GM13977 (cell line): ENCODE results near the gene TMC1.

Experiments
- DNase-seq: peaks from one replicate; pipeline ENCODE4 v3.0.0; 2012; ENCODE audit warnings: low spot score
- CTCF ChIP-seq: IDR thresholded peaks from 2 replicates; pipeline ENCODE4 v1.5.1; 2012; ENCODE audit warnings: mild to moderate bottlenecking, control low read depth; ENCODE audit not compliant: insufficient read depth; ENCODE audit errors: extremely low read depth, missing control alignments
- in situ Hi-C: fragments of 300-500 bp; cut with MboI; formaldehyde crosslinking; loops from one replicate; pipeline ENCODE4 v1.12.0; 2022; ENCODE audit warnings: low sequenced_read_pairs, low pct_unique_long_range_greater_than_20kb, mixed read lengths, inconsistent platforms; ENCODE audit not compliant: unreplicated experiment

The TMC1 gene

GRCh38 chr9:72704688-72705375 lies 183.4 kb downstream of the TMC1 start:
- no peak for DNase-seq
- no peak for TF ChIP-seq CTCF
- in situ Hi-C loops = no loop called here

DNA sequence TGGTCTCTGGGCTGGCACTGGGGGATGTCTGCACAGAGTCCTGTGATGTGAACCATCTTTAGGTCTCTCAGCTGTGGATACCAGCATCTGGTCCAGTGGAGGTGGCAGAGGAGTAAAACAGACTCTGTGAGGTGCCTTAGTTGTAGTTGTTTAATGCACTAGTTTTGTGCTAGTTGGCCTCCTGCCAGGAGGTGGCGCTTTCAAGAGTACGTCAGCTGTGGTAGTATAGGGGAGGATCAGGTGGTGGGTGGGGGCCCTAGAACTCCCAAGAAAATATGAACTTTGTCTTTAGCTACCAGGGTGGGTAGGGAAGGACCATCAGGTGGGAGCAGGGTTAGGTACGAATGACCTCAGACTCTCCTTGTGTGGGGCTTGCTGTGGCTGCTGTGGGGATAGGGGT lies 197.1 kb downstream of the TMC1 start:
- peak; percentile 21 for TF ChIP-seq CTCF
- DNase-seq = no peak
- in situ Hi-C loops = no loop called here

DNA sequence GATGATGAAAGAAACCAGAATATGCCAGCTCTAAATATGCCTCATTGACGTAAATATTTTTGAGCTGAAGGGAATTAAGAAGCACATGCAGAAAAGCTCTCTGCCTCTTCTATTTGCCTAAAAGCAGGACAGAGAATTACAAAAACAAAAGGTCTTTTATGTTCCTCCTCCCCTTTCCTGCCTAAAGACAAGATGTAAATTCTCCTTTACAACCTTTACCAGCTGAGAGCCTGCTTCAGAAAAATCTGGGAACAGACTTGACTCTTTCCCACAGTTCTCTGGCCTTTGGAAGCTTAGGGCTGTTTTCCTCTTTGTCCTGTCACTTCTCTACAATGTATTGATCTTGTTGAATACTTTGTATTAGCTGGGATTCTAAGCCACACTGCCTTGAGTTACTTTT lies 199.7 kb downstream of the TMC1 start:
- DNase-seq = no peak
- TF ChIP-seq CTCF = no peak
- in situ Hi-C loops = no loop called here

DNA sequence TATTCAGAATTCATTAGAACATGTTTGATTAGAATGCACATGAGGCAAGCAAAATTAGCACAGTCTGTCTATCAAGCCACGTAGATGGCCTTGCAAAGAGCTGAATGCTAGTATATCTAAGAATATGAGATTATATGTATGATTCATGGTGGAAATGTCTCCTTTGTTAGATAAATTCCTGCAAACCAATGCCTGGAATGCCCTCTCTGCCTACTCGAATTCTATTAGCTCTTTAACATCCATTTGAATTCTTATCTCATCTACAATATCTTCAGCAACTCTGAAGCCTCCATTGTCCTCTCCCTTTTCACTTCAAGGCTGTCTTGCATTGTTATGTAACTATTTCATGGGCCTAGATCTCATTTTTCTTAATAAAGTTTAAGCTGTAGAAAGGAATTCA lies 205.5 kb downstream of the TMC1 start:
- DNase-seq = no peak
- in situ Hi-C loops = no loop called here
- no peak for TF ChIP-seq CTCF

DNA sequence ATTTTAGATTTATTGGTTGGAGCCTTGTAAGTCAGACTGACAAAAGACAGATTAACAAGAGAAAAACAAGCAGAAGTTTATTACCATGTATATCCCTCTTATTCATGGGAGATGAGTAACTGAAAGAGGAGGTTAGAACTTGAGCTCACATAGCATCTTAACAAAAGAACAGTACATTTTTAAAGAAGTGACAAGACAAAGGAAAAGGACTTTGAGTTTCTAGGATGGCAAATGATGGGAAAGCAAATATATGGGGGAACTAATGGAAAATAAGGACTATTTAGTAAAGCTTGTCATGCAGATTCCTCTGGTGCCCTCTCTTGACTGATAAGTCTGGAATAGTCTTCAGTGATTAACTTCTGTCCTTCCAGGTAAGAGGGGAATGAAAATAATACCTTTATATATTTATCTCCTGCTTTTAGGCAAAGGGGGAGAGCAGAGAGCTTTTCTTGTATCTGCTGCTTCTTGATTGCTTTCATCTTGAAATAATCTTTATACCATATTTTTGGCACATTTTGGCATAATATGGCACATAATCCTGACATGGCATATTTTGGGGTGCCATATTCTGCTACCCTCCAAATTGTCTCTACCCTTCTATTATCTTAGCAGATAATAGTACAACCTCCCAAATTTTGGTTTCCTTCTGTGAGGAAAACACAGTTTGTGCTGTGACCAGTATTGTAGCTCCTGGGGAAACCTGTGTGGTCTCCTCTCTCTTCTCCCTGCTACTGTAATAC lies 206.8 kb downstream of the TMC1 start:
- DNase-seq = no peak
- TF ChIP-seq CTCF = no peak
- in situ Hi-C loops = no loop called here

GRCh38 chr9:72733895-72734294 lies 212.5 kb downstream of the TMC1 start:
- in situ Hi-C loops = no loop called here
- no peak for TF ChIP-seq CTCF

More at GRCh38 chr9:72733895-72734294, 212.5 kb downstream of the TMC1 start:
- DNase-seq = no peak
